Activated naive CD8-positive, alpha-beta T cell treated with anti-CD3 and anti-CD28 coated beads, Interleukin-2, amount 10 ng/mL, durations not matched to agents 7 days and 5 days (primary cell): ENCODE data around the gene FEZ2. TPM values are rescaled to one million over a fixed set of nuclear protein-coding genes. Genes with fewer than 3 reads are reported as not detected.

ENCODE experiments used
- total RNA-seq, 2 experiments: library from RNA; stranded (reverse); gene quantifications; one replicate each; pipeline ENCODE4 v1.2.3, GENCODE V29; 2021

FEZ2 gene
- total RNA-seq, 2 experiments from 2014 or later: 19.4 to 22.8 TPM

Other genes with a start within 250 kb of the FEZ2 start
- 1 to 10 TPM; 3.2 to 3.5 TPM for gene CRIM1, start 242.4 kb downstream of the FEZ2 start, total RNA-seq
- gene VIT, start 98.5 kb upstream of the FEZ2 start, total RNA-seq: not detected